Activated naive CD8-positive, alpha-beta T cell (primary cell): ENCODE data around the gene OPN3.
A peak's percentile ranks its signal among the peaks of the same experiment; 100 is the strongest.

Source experiments
- H3K27ac Mint-ChIP-seq: one replicate; pipeline ENCODE4 v1.8.0; 2021; ENCODE audit warnings: mixed read lengths
- H3K27me3 Mint-ChIP-seq: one replicate; pipeline ENCODE4 v1.8.0; 2021; ENCODE audit warnings: mixed read lengths
- H3K36me3 Mint-ChIP-seq: one replicate; pipeline ENCODE4 v1.8.0; 2021; ENCODE audit warnings: mixed read lengths
- H3K4me1 Mint-ChIP-seq: one replicate; pipeline ENCODE4 v1.8.0; 2021; ENCODE audit warnings: low read depth, mixed read lengths
- H3K4me3 Mint-ChIP-seq: one replicate; pipeline ENCODE4 v1.8.0; 2021; ENCODE audit warnings: mild to moderate bottlenecking, mixed read lengths
- H3K9me3 Mint-ChIP-seq: one replicate; pipeline ENCODE4 v1.8.0; 2021; ENCODE audit warnings: low read depth, mixed read lengths

The OPN3 gene

GRCh38 chr1:241638099-241638682, 2.0 kb downstream of the OPN3 start:
- H3K4me3 Mint-ChIP-seq: peak overlapping the region; percentile 89
- peaks cover 19% of the 10 kb centered on the region for H3K36me3 Mint-ChIP-seq
- peaks cover 55% of the 10 kb centered on the region for H3K4me1 Mint-ChIP-seq
- no peaks in the 10 kb centered on the region for H3K9me3 Mint-ChIP-seq
- no peaks in the 10 kb centered on the region for H3K27me3 Mint-ChIP-seq
- no peak overlapping the region for H3K27ac Mint-ChIP-seq

GRCh38 chr1:241637604-241638003, 2.6 kb downstream of the OPN3 start:
- H3K9me3 Mint-ChIP-seq: no peaks in the 10 kb centered on the region
- H3K27ac Mint-ChIP-seq: no peak overlapping the region
- no peaks in the 10 kb centered on the region for H3K27me3 Mint-ChIP-seq
- H3K36me3 Mint-ChIP-seq: peaks cover 19% of the 10 kb centered on the region
- H3K4me3 Mint-ChIP-seq: peak overlapping the region; percentile 89
- H3K4me1 Mint-ChIP-seq: peaks cover 56% of the 10 kb centered on the region

GRCh38 chr1:241637046-241637590, 3.1 kb downstream of the OPN3 start:
- Mint-ChIP-seq H3K27me3 (no peaks in the 10 kb centered on the region), H3K9me3 (no peaks in the 10 kb centered on the region), H3K27ac (no peak overlapping the region), H3K4me1 (peaks cover 61% of the 10 kb centered on the region), H3K36me3 (peaks cover 20% of the 10 kb centered on the region), H3K4me3 (peak overlapping the region; percentile 89)

GRCh38 chr1:241636291-241636690, 3.9 kb downstream of the OPN3 start:
- H3K4me1 Mint-ChIP-seq: peaks cover 68% of the 10 kb centered on the region
- H3K27ac Mint-ChIP-seq: no peak overlapping the region
- peaks cover 24% of the 10 kb centered on the region for H3K36me3 Mint-ChIP-seq
- H3K4me3 Mint-ChIP-seq: peak overlapping the region; percentile 73
- H3K27me3 Mint-ChIP-seq: no peaks in the 10 kb centered on the region
- H3K9me3 Mint-ChIP-seq: no peaks in the 10 kb centered on the region

GRCh38 chr1:241635556-241636152, 4.5 kb downstream of the OPN3 start:
- Mint-ChIP-seq H3K27me3 (no peaks in the 10 kb centered on the region), H3K9me3 (no peaks in the 10 kb centered on the region), H3K4me3 (no peak overlapping the region), H3K4me1 (peaks cover 65% of the 10 kb centered on the region), H3K27ac (no peak overlapping the region), H3K36me3 (peaks cover 24% of the 10 kb centered on the region)

- H3K4me1 Mint-ChIP-seq: peaks cover 61% of the 10 kb centered on the region
- H3K27ac Mint-ChIP-seq: no peak overlapping the region
- no peak overlapping the region for H3K4me3 Mint-ChIP-seq
- no peaks in the 10 kb centered on the region for H3K9me3 Mint-ChIP-seq
- peaks cover 20% of the 10 kb centered on the region for H3K36me3 Mint-ChIP-seq
- no peaks in the 10 kb centered on the region for H3K27me3 Mint-ChIP-seq
Measured at GRCh38 chr1:241632987-241633386, 7.2 kb downstream of the OPN3 start.

- H3K36me3 Mint-ChIP-seq: peaks cover 20% of the 10 kb centered on the region
- no peaks in the 10 kb centered on the region for H3K27me3 Mint-ChIP-seq
- H3K27ac Mint-ChIP-seq: peak overlapping the region; percentile 91
- H3K9me3 Mint-ChIP-seq: no peaks in the 10 kb centered on the region
- H3K4me3 Mint-ChIP-seq: peak overlapping the region; percentile 71
- peaks cover 56% of the 10 kb centered on the region for H3K4me1 Mint-ChIP-seq
Measured at GRCh38 chr1:241631674-241632073, 8.5 kb downstream of the OPN3 start.

- H3K4me1 Mint-ChIP-seq: peaks cover 52% of the 10 kb centered on the region
- H3K9me3 Mint-ChIP-seq: no peaks in the 10 kb centered on the region
- no peak overlapping the region for H3K4me3 Mint-ChIP-seq
- H3K27ac Mint-ChIP-seq: no peak overlapping the region
- no peaks in the 10 kb centered on the region for H3K27me3 Mint-ChIP-seq
- H3K36me3 Mint-ChIP-seq: peaks cover 20% of the 10 kb centered on the region
Measured at GRCh38 chr1:241630899-241631298, 9.3 kb downstream of the OPN3 start.

GRCh38 chr1:241630476-241630875, 9.7 kb downstream of the OPN3 start:
- Mint-ChIP-seq H3K27me3 (no peaks in the 10 kb centered on the region), H3K27ac (no peak overlapping the region), H3K9me3 (no peaks in the 10 kb centered on the region), H3K4me3 (no peak overlapping the region), H3K4me1 (peaks cover 48% of the 10 kb centered on the region), H3K36me3 (peaks cover 18% of the 10 kb centered on the region)

GRCh38 chr1:241630005-241630404, 10.2 kb downstream of the OPN3 start:
- Mint-ChIP-seq H3K27ac (peak overlapping the region; percentile 6), H3K4me1 (peaks cover 44% of the 10 kb centered on the region), H3K27me3 (no peaks in the 10 kb centered on the region), H3K36me3 (peaks cover 13% of the 10 kb centered on the region), H3K9me3 (no peaks in the 10 kb centered on the region), H3K4me3 (no peak overlapping the region)

GRCh38 chr1:241627453-241628259, 12.5 kb downstream of the OPN3 start:
- Mint-ChIP-seq H3K27me3 (no peaks in the 10 kb centered on the region), H3K9me3 (no peaks in the 10 kb centered on the region), H3K4me1 (peaks cover 33% of the 10 kb centered on the region), H3K27ac (peak overlapping the region; percentile 86), H3K36me3 (peaks cover 5% of the 10 kb centered on the region), H3K4me3 (peak overlapping the region; percentile 74)

- H3K9me3 Mint-ChIP-seq: no peaks in the 10 kb centered on the region
- peaks cover 20% of the 10 kb centered on the region for H3K4me1 Mint-ChIP-seq
- H3K4me3 Mint-ChIP-seq: no peak overlapping the region
- no peaks in the 10 kb centered on the region for H3K27me3 Mint-ChIP-seq
- H3K27ac Mint-ChIP-seq: no peak overlapping the region
- H3K36me3 Mint-ChIP-seq: peaks cover 4% of the 10 kb centered on the region
Measured at GRCh38 chr1:241624935-241625334, 15.2 kb downstream of the OPN3 start.

- Mint-ChIP-seq H3K27ac (no peak overlapping the region), H3K9me3 (no peaks in the 10 kb centered on the region), H3K4me3 (no peak overlapping the region), H3K27me3 (no peaks in the 10 kb centered on the region), H3K4me1 (peaks cover 5% of the 10 kb centered on the region), H3K36me3 (peaks cover 4% of the 10 kb centered on the region)
Measured at GRCh38 chr1:241622669-241623068, 17.5 kb downstream of the OPN3 start.

GRCh38 chr1:241617426-241617825, 22.7 kb downstream of the OPN3 start:
- no peaks in the 10 kb centered on the region for H3K9me3 Mint-ChIP-seq
- no peak overlapping the region for H3K27ac Mint-ChIP-seq
- no peaks in the 10 kb centered on the region for H3K27me3 Mint-ChIP-seq

More at GRCh38 chr1:241617426-241617825, 22.7 kb downstream of the OPN3 start:
- peaks cover 4% of the 10 kb centered on the region for H3K36me3 Mint-ChIP-seq
- H3K4me1 Mint-ChIP-seq: peaks cover 10% of the 10 kb centered on the region
- no peak overlapping the region for H3K4me3 Mint-ChIP-seq
